Raji (cell line): ENCODE measurements around the gene NFATC1.

ENCODE experiments used
- POLR2A ChIP-seq: IDR thresholded peaks from 2 replicates; pipeline ENCODE4 v1.6.1; 2011; ENCODE audit warnings: low read depth, low read length, control low read depth; ENCODE audit not compliant: insufficient read depth

Gene NFATC1

GRCh38 chr18:79485788-79486355 is 90.1 kb downstream of the NFATC1 start:
- no peak for TF ChIP-seq POLR2A

- TF ChIP-seq POLR2A = no peak
These were observed 90.8 kb downstream of the NFATC1 start for GRCh38 chr18:79486356-79487182.

DNA sequence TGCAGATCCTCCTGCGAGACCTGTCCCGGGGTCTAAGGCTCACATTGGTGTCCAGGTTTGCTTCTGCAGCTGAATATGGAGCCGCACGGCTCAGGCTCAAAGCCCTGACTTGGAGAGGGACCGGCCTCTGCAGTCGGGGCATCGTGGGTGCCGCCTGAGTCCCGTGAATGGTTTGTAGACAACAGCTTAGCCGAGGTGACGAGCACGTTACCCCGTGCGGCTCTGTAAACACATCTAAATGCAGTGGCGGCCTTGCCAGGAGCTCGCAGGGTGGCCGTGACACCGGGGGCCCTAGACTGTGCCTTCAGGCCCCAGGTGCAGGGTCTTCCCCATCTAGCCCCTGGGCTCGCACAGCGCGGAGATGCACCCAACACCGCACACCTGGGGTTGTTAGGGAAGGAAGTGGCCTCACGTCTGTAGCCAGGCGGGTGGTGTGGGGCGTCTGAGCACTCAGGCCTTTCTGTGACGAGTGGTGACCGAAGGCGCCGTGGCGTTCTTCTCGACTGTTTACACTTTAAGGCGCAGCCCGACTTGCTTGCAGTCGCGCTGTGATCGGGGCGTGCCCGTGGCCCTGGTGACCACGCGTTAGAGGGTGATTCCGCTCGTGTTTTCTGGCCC is 91.6 kb downstream of the NFATC1 start:
- TF ChIP-seq POLR2A = no peak

- no peak for TF ChIP-seq POLR2A
These were observed 92.1 kb downstream of the NFATC1 start for GRCh38 chr18:79487801-79488201.

GRCh38 chr18:79488311-79489050 is 92.8 kb downstream of the NFATC1 start:
- no peak for TF ChIP-seq POLR2A

DNA sequence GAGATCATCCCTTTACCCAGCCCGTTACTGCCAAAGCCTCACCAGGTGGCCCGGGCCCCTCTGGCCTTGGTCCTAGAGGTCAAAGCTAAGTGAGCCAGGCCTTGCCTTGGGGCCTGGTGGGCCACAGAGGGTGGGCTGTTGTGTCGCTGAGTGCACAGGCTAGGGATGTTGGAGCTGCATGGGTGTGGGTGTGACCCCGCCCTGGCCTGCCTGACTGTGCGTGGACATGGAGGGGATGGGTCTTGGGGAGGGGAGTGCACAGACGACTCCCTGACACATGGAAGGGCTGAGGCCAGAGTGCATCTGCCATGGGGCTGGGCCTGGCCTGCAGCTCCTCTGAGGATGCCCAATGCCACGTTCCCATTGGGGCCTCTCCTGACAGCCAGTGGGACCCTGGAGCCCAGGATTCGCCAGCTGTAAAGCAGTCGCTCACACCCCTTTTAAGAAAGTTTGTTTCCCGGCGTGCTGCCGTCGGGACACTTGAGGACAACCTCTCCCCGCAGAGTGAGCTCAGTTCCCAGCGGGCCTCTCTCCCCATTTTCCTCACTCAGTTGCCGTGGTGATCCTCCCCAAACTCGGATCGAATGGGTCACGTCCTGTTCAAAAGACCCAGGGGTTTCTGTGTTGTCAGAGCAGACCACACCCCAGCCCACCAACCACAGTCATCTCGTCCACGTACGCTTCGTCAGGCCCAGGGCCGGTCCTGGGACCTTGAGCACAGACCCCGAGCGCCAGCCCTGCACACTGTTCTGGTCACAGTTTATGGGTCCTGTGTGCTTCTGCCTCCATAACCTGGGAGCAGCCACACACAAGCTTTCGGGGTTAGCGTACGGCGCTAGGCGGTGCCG is 93.5 kb downstream of the NFATC1 start:
- TF ChIP-seq POLR2A = no peak

DNA sequence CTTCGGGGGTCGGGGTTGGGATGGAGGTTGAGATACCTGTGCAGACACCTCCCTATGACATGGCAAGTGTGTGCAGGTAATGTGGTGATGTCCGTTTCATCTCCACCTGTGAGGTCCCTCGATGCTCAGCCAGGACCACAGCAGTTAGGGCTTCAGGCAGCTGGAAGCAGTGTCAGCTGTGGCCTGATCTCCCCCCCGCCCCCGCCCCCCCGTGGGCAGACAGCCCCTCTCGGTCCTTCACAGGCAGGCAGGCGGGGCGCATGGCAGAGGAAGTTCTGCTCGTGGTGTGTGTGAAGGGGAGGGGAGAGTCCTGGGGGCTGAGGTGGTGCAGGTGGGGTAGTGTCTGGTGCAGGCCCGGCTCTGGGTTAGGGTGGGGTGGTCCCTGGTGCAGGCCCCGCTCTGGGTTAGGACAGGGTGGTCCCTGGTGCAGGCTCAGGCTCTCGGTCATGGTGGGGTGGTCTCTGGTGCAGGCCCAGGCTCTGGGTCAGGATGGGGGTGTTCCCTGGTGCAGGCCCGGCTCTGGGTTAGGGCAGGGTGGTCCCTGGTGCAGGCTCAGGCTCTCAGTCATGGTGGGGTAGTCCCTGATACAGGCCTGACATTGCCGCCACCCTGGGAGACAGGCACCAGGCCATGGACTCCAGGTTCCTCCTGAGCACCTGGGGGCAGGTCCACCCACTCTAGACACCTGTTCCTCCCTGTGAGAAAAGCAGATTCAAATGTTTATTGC is 94.3 kb downstream of the NFATC1 start:
- no peak for TF ChIP-seq POLR2A

GRCh38 chr18:79490626-79491041 is 94.9 kb downstream of the NFATC1 start:
- TF ChIP-seq POLR2A = no peak

DNA sequence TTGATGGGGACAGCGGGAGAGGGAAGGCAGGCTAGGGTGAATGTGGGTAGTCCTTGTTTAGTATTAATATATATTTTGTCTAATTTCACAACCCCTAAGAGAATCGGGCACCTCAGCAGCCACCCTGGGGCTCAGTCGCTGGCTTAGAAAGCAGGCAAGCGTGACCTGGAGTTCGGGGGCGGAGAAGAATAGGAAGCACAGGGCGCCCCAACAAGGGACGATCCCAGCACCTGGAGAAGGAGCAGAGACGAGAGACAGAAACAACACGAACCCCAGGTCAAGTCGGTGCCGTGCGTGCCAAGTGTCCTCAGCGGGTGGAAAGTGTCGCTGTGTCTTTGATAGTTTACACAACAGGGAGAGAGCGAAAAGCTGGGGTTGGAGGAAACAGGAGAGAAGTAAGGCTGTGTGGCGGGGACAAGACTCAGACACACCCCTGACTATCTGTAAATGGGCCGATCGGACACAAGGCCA is 95.4 kb downstream of the NFATC1 start:
- TF ChIP-seq POLR2A = no peak

- no peak for TF ChIP-seq POLR2A
These were observed 97.6 kb downstream of the NFATC1 start for GRCh38 chr18:79493211-79493800.

DNA sequence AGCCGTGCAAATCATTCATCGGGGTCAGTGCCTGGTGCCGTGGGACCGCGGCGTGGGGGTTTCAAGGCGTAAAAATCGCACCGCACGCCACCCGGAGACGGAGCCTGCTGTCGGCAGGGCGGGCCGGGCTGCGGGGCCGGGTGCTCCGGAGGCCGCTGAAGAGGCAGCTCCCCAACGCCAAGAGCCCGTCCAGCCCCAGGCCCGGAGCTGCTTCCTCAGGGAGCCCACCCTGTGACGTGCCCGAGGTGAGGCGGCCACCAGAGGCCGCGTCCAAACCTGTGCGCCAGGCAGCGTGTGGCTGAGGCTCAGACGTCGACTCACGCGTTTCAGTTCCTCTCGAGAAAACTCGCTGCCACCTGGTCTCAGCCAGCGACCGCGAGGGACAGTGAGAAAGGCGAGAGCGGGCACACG is 98.1 kb downstream of the NFATC1 start:
- TF ChIP-seq POLR2A = no peak

- TF ChIP-seq POLR2A = no peak
These were observed 99.2 kb downstream of the NFATC1 start for GRCh38 chr18:79494936-79495335.

DNA sequence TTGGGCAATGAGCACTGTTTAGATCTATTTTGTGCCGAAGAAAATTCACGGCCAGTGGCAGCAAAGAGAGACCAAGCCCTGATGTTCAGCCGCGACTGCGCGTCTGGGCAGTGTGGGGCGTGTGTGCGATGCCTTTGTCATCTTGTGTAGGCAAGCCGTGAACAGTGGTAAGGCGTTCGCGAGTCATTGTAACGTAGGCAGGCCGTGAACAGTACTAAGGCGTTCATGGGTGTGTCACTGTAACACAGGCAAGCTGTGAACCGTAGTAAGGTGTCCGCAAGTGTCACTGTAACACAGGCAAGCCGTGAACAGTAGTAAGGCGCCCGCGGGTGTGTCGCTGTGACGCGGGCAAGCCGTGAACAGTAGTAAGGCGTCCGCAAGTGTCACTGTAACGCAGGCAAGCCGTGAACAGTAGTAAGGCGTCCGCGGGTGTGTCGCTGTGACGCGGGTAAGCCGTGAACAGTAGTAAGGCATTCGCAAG is 99.9 kb downstream of the NFATC1 start:
- TF ChIP-seq POLR2A = no peak
